GM21360 (cell line): Measurements from ENCODE around the gene FCAMR.
"Not testable (repeated sequence)": the region's sequence is repeated elsewhere in the genome, so short reads cannot be mapped to it uniquely, and the experiment has no call there.

Source experiments
- ATAC-seq: cut with Tn5 transposase; IDR thresholded peaks from one replicate; pipeline ENCODE4 v1.9.1; 2021; ENCODE audit warnings: mild to moderate bottlenecking, moderate library complexity; ENCODE audit not compliant: unreplicated experiment

Gene FCAMR

DNA sequence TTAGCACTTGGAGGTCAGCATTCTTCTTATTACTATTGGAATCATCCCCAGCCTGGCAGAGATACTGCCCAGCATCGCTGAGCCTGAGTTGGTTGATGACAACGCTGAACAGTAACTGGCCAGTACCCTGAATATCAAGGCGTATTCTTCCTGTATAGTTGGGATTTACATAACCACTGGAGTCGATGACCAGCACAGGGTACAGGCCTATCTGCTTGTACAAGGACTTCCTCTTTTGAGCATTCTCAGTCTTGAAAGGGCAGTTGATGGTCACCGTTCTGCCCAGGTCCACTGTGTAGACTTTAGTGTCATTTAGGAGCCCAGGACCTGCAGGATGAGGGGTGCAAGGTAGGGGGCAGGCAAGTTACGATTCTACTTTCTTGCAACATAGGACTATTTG, 32.8 kb downstream of the FCAMR start:
- no peak for ATAC-seq

DNA sequence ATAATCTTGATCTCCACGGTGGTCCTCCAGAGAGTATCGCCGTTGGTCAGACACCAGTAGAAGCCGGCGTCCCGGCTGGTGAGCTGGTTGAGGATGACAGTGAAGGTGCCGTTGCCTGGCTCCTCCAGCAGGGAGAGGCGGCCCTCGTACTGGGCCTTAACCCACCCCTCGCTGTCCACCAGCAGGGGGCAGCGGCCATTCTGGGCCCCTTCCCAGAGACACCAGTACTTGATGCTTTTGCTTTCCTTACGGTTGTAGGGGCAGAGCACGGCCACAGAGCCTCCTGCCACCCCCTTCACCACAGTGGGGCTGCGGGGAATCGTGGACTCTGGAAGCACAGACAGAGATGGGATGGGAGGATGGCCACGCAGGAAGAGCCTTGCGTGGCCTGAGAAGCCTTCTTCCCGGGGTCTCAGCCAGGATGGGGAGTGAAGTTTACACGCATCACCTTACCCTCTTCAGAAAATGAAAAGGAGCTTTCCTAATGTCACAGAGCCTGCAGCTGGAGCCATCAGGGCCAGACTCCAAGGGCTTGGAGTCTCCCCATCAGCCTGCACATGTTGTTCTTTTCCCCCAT, 34.7 kb downstream of the FCAMR start:
- ATAC-seq = no peak

DNA sequence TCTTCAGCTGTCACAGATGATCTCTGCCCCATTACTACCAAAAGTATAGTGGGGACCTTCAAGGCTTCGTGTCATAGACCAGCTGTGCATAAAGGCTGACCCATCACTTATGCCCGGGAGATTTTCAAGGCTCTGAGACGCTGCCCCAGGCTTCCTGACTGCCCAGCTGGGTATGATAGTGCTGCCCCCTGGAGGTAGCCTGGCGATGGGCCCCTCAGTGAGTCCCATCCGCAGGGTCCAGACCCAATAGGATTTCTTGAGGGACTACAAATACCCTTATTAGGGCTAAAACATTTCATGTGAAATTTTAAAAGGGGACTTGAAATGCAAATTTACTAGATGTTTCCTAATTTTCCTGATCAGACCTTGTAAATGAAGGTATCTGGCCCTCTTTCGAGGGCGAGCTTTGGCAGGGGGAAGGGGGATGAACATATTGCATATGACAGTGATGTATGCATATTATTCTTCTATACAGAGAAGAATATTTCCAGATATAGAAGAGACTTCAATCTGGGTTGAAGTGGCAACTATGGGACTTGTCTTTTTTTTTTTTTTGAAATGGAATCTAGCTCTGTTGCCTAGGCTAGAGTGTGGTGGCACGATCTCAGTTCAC, 36.8 kb downstream of the FCAMR start:
- ATAC-seq = no peak

DNA sequence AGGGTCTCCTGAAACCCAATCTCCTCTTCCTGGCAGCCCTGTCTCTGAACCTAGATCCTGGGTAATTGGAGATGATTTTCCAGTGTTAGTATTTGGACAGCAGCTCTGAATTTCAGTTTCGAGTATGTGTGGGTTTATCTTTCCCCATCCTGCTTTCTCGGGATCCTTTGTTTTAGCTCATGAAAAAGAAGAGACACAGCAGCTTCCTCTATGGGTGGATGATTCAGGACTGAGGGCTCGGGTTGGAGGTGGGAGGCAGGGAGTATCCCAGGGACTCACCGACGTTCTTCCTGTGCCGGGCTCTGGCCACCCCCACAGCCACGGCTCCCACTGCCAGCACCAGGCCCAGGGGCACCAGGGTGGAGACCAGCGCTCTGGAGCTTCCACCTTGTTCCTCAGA, 38.1 kb downstream of the FCAMR start:
- ATAC-seq = no peak

DNA sequence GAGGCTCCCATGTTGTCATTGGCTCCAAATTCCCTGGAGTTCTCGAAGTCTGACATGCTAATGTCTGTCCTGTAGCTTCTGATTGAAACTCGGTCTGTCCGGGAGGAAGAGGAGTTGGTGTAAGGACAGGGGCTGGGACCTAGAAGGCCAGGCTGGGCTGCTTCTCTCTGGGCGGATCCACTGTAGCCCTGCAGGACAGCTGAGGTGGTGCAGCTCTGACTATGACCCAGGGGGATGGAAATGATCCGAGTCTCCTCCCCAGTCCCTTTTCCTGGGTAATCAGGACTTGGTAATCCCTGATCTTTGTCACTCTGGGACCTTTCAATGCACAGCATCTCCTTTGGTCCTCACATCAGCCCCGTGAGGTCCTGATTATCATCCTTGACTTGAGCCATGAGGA, 38.6 kb downstream of the FCAMR start:
- no peak for ATAC-seq

DNA sequence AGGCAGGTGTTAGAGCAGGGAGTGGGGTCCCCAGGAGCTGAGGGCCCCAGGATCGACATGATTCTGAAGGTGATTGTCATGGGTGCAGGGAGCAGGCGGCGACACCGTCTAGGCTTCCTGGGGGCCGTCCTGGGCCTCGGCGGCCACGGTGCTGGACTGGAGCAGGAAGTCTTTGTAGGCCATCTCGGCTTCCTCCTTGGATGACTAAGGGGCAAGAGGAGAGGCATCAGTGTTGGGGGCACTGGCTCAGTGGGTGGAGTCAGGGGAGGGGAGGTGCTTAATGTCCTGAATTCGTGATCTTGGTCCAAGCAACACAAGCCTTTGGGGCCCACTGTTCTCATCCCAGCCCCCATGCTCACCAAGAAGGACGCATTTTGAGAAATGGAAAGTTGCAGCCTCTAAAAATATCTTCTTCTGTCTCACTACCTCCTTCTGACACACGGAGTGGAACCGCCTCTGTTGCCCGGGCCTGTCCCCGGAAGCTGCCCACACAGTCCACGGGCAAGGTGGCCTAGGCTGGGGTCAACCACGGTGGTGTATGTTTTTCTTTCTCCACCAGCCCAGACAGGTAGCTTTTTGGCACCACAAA, 40.0 kb downstream of the FCAMR start:
- ATAC-seq = peak; percentile 63

DNA sequence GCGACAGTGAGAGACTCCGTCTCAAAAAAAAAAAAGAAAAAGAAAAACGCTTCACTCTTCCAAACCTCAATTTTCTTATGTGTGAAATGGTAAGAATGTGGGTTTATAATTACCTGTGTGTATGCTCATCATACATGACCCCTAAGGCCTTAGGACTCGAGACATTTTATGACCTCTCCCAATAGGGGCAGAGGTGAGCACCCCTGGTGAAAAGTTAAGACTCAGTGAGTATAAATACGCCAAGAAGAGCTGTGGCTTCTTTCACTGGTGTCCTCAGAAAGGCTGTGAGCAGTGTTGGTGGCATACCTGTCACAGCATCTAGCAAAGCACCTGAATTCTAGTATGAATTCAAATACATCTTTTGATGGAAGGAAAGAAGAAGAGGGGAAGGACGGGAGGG, 40.7 kb downstream of the FCAMR start:
- ATAC-seq = no peak

DNA sequence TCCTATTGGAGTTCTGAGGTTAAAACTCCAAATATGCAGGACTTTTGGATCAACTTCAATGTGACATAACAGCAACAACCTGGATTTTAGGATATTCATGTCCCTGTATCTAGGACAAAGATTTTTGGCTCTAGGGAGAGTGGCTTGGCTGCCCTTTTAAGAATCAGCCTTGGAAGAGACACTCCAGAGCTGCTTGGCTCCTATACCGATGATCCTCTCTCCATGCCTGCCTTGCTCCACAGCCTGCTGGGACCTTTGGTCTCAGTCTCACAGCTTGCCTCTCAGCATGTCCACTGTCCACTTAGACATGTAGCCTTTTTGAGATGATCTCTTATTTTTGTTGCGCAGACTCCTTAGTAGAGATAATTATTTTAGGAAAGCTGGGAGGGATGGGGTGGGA, 44.0 kb downstream of the FCAMR start:
- no peak for ATAC-seq

DNA sequence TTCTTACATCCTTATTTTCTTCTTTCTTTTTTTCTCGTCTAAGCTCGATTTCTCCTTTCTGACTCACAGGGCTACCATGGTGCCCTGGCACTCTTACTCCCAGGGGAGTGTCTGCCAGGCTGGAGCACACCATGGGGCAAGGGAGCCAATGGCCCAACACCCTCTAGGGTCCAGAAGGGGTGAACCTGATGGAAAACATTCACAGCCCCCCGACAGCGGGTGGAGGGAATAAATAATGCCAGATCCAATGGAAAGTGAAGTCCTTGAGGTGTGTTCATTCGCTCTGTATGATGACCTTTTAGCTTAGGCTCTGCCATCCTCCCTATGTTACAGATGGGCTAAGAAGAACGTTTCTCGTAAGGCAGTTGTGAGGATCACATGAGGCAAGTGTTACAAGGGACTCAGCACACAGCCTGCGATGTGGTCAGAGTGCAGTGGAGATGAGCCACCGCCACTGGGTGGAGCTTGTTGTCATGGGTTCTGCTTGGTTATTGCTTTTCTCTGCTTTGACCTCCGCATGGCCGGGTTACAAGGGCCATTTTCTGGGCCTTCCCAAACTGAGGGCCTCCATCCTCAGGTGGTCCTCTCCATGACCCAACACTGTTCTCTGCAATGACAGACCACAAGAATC, 45.0 kb downstream of the FCAMR start:
- ATAC-seq = peak; percentile 55

DNA sequence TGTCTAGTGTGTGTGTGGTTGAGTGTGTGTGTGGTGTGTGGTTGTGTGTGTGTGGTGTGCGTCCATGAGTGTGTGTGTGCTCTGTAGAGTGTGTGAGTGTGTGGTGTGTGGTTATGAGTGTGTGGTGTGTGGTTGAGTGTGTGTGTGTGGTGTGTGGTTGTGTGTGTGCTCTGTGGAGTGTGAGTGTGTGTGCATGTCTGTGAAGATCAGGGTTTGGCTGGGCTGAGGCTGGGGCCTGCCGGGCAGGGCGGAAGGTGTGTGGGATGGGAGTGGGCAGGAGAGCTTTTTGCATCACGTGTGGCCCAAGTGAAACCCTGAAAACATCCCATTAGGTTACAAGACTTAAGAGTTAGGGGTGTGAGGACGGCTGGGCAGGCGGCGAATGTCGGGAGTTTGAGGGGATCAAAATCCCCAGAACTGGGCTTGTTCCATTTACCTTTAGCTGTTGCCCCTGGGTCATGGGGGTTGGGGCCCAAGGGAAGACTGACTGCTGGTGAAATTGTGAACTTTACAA, 45.6 kb downstream of the FCAMR start:
- ATAC-seq = peak; percentile 14

DNA sequence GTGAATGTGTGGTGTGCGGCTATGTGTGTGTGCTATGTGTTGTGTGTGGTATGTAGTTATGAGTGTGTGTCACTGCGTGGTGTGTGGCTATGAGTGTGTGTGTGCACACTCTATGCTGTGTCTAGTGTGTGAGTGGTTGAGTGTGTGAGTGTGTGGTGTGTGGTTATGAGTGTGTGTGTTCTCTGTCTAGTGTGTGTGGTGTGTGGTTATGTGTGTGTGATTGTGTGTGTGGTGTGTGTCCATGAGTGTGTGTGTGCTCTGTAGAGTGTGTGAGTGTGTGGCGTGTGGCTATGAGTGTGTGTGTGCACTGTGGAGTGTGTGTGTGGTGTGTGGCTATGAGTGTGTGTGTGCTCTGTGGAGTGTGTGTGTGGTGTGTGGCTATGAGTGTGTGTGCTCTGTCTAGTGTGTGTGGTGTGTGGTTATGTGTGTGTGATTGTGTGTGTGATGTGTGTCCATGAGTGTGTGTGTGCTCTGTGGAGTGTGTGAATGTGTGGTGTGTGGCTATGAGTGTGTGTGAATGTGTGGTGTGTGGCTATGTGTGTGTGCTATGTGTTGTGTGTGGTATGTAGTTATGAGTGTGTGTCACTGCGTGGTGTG, 46.2 kb downstream of the FCAMR start:
- not testable (repeated sequence) for ATAC-seq

DNA sequence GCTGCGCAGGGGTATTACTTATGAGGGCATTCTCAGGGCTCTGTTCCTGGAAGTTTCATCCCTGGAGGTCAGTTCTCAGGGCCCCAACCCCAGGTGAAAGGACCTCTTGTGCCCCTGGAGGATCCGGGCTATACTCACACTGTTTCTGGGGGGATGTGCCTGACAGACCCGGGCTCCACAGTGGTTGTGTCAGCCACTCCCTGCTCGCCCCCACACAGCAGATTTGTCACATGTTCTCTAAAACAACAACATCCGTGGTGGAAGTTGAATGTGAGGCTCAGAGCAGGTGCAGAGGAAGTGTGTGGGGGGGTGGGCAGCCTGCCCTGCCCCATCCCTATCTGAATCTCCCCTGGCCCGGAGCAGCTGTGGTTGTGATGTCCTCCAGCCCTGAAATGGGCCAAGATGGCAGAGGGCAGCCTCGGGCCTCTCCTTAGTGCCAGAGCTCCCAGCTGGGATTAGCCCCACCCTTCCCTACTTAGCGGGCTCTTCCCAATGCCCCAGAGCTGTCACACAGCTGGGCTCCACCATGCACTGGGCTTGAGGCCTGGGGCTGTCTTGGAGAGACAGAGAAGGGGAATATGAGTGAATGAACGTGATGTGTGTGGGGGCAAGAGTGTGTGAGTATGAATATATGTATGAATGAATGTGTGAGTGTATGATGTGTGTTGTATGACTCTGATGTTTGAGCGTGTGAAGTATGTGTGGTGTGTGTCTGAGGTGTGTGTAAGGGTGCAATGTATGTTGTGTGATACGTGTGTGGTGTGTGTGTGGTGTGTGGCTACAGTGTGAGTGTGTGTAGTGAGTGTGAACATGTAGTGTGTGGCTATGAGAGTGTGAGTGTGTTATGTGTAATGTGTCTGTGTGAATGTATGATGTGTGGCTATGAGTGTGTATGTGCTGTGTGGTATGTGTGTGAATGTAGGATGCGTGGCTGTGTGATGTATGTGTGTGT, 47.0 kb downstream of the FCAMR start:
- peak; percentile 33 for ATAC-seq

DNA sequence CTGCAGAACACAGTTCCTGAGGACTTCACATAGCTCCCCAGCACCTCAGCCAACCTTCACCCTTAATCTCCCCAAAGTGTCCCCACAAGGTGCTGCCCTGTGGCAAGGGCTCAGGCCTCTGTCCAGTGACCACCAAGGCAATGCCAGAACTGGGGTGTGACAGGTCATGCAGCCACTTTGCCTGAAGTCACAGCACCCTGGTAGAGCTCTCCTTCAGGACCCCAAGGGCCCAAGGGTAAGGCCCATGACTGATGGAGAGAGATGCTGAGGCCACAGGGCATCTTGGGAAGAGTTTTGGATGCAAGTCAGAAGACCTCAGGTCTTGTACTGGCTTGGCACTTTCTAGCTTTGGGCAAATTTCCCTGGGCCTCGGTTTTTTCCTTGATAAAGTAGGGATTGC, 47.7 kb downstream of the FCAMR start:
- ATAC-seq = no peak

DNA sequence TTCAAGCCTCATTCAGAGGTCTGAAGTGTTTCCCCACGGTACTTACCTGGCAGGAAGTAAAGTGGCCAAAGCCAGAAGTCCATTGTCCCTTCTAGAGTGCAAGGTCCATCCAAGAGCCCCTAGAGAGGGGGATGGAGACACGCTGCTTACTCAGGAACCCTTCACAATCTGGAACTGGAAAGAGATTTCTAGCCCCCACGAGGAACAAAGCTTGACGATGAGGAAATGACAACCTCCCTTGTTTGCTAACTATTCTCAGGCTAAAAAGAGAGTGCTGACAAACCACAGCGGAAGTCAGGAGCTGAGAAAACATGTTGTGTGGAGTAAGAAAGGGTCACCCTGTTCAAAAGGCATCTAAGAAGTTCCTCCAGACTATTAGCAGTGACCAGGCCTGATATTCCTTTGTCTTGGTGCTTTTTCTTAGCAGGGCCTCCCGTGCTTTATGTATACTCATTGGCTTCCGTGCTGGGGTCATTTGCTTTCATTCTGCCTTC, 48.4 kb downstream of the FCAMR start, which contains the start of gene FCMR:
Gene FCMR (minus strand): TSS at position 170 of the 494 bp plus-strand sequence. CDS start 87 bp downstream, at position 83.
- ATAC-seq = no peak

DNA sequence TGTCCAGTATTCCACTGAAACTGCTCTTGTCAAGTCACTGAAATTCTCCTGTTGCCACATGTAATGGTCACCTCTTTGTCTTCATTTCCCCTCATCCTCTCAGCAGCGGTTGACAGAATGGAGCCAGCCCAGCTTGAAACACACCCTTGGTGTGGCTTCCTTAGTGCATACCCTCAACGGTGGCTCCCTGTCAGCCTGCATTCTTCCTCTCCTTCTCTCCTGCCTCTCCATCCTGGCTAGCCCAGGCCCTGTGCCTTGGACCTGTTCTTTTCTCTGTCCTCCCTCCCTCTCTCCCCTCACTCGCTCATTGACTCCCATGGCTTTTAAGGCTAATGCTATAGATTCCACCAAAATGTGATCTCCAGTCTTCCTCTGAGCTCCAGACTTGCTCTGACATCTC, 52.2 kb downstream of the FCAMR start:
- no peak for ATAC-seq

DNA sequence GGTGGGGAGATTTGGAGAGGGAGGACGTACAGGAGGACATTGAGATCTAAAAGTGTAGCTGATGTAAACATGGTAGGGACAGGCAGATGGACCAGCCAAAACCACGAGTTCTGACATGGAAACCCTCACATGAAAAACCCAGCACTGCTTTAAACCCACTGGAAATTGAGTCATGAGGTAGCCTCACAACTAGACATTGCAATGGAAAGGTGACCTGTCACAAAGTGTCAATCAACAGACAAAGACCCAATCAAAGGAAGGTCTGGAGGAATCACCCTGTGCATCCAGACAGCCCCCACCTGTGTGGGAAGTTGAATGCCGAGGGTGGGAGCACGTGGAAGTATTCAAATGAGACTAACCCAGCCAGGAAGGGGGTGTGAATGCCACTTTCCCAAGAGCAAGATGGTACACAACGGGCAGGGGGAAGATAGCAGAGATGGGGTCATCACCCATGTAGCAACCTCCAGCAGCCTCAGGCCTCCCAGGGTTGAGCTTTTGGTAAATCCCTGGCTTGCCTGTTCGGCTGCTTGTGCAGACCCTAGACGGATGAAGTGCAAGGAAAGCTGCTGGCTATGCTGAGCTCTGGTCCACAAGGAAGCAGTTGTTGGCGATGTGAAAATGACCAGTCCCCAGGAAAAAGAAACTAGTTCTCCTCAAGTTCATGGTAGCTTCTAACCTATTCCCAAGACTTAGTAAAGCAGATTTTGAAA, 54.1 kb downstream of the FCAMR start:
- no peak for ATAC-seq

DNA sequence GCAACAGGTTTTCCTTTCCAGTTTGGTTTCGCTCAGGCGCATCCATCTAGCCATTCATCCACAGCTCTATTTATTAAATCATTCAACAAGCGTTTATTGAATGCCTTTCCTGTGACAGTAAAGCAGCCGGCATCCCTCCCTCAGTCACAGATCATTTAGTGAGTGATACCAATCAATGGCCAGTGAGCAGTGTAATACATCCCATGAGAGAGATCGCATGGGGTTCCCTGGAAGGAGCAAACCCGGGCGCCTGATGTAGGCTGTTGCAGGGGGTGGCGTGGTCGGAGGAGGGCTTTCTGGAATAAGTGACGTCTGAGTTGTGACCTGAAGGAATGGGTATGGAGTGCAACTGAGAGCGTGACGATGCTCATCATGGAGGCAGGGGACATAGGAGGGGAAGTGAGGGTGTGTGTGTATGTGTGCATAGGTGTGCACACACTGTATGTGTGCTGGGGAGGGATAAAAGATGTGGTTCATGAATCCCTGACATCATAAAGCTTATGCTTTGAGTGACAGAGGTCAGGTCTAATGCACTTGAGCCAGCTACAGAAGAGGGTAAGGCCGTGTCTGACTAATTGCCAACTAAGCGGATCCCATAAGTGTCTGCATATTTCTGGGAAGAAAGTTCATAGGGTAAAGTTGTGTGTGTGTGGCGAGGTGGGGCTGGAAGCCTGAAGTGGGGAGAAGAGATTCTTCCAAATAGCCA, 55.1 kb downstream of the FCAMR start:
- ATAC-seq = no peak

DNA sequence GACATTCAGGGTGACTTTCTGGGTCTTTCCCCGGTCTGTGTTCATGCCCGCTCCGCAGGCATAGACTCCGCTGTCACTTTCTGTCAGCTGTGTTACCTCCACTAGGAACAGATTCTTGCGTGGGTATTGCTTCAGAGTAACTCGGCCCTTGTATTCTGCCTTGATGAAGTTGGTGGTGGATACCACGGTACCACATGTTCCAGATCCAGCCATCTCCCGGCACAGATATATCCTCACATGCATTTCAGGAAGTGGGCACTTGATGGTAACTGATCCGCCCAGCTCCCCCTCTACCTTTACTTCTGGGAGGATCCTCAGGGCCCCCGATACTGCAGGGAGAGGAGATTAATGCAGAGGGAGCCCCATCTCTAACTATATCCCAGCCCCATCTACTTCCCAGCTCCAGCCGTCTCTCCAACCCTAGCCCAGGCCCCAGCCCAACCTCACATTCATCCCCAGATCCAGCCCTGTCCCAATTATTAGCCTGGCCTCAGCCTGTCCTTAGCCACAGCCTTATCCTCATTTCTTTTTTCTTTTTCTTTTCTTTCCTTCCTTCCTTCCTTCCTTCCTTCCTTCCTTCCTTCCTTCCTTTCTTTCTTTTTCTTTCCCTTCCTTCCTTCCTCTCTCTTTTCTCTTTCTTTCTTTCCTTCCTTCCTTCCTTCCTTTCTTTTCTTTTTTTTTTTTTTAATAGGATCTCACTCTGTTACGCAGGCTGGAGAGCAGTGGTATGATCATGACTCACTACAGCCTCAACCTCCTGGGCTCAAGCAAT, 56.3 kb downstream of the FCAMR start:
- no peak for ATAC-seq
